ENCODE data around the gene TMEM30A.
A peak's percentile ranks its signal among the peaks of the same experiment; 100 is the strongest.

Gene TMEM30A

GRCh38 chr6:75261299-75261698 is 23.3 kb downstream of the TMEM30A start:
- no peak for DNase-seq

DNA sequence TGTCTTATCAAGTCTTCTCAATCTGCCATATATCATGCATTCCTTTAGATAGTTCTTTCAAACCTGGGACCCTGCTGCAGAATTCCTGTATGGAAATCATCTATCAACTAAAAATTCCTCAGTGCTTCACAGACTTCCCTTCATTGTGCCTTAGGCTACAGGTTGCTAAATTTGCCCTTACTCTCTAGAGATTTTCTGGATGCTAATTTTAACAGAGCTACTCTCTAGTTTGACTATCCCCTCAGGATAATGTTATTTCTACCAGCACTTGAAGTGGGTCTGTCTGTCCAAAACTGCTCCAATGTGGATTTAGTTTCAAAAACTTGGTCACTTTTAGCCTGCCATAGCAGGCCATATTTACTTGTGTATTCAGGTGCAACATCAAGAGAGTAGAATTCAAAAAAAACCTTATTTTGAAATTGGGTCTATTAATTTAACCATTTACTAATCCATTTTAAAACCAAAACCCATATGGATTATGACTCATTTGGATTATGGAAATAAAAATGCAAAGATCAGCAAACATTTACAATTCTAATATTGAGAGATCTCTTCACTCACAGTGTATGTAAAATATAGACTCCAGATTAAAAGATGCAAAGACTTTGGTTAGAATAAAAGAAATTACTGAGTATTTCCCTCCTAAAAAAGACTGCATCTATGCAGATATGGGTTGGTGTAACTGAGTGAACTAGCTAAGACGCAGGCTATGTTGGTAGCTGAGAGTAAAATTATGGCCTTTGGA is 27.1 kb downstream of the TMEM30A start:
- DNase-seq: no peak

GRCh38 chr6:75250552-75250951 is 34.0 kb downstream of the TMEM30A start:
- DNase-seq: no peak

DNA sequence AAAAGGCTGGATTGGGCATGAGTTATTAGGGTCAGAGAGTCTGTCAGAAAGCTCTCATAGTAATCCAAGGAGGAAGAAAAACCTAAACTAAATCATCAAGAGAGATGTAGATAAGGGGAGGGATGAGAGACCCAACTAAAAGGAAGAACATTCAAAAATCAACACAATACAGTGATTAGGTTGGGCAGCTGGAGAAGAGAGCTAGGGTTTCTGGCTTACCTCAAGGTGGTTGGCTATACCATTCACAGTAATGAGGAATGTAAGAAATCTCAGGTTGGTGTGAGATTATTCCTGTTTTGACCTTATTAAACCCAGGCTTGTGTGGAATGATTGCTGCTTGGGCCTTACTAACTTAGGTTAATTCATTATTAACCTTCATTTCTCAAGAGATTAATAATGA is 34.8 kb downstream of the TMEM30A start:
- no peak for DNase-seq

DNA sequence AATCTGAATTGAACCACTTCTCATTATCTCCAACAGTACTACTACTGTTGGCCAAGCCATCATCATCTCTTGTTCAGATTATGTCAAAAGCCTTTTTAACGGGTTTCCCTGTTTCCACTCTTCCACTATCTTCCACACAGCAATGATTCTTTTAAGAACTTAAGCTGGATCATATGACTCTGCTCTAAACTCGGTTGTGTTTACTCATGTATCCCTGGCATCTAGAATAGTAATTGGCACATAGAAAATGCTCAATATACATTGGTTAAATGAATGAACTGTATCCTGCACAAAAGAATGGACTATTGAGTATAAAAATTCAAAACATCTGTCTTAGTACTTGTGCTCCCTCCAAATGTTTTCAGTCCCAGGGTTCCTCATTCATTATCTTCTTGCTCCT is 38.2 kb downstream of the TMEM30A start:
- no peak for DNase-seq

DNA sequence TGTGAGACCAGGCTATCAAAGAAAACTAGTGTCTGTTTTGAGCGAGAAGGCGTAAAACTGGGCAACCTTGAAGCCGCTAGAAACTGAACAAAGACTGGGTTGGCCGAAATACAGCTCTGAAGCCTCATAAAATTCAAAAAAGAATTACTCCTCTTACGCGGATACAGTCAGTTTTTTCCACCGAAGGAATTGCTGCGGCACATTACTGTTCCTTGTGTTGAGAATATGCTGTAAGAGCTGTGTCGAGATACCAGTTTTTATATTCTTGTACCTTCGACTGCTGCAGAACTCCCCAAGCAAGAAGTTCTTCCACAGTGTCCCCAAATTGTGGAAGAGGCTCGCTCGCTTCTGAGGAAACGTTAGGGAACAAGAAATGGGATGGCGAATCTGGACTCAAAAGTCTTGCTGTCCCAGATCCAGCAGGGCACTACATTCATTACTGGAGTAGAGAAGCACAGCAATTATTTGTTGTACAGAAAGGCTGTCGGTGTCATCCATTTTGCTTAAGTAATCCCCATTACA is 40.5 kb downstream of the TMEM30A start:
- no peak for DNase-seq

DNA sequence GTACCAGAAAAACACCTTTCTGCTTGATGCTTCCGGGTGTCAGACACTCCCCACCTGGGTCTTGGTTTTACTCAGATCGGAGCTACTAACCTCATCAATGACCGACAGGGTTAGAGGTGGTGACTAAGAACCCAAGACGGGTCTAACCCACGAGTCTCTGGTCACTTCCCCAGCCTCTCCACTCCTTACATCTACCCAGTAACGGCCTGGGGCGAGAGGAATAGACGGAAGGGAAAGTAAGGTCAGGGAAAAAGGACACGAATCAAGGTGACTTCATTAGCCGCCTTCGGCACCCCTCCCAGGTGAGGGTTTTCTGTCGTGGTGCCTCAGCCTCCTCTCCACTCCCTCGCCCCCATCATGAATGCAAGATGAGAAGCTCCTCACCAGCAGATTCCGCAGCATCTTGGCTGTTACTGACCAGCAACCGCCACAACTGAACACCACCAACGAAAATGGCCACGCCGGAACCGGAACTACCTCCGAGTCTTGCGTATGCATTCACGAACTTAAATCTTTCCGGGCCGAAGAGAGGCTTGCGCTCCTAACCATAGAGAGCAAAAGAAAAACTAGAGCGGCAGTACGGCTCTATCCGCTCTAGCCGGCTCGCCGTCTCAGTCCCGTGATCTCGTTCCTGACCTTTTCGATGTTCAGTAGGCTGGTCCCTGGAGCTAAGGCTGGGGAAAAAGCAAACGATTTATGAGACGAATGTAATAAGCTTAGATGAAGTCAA is 41.1 kb downstream of the TMEM30A start, which contains the start of gene COX7A2:
Gene COX7A2, minus strand, starts transcription at position 469 of the 730 bp plus-strand sequence. Its CDS starts 67 bp downstream, at position 402.
- peak; percentile 99 for DNase-seq

DNA sequence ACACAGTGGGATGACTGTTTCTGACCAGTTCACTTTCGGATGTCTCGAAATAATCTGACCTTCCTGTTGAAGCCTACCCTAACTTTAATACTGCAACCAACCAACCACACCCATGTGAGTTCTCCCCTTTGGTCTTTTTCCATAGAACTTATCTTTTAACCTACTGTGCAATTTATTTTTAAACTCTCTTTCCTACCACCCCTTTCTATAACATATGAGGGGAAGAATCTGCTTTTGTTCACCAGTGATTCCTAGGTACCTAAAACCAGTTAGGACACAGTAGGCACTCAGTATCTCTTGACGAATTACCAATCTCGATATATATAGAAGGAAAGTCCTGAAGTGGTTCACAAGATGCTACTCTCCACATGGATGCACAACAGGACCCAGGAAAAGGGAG is 48.0 kb downstream of the TMEM30A start:
- DNase-seq: no peak

- no peak for DNase-seq
Measured at GRCh38 chr6:75235271-75235670, 49.3 kb downstream of the TMEM30A start.

GRCh38 chr6:75234126-75234865 is 50.3 kb downstream of the TMEM30A start:
- DNase-seq: no peak

DNA sequence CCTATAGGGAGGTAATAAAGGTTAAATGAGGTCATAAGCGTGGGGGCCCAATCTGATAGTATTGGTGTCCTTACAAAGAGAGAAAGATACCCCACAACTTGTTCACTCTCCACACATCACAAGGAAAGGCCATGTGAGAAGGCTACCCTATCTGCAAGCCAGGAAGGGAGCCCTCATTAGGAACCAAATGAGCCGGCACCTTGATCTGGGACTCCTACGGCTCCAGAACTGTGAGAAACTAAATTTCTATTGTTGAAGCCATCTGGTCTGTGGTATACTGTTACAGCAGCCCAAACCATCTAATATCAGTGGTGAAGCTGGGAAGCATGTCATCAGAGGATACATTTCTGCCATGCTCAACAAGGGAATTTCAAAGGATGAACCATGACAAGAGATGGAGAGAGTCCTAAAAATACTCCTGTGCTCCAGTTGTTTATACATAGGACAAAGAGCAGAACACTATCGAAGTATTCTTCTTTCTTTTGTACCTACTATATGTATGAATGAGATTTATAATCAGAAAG is 51.4 kb downstream of the TMEM30A start:
- no peak for DNase-seq

GRCh38 chr6:75230484-75231325 is 53.9 kb downstream of the TMEM30A start:
- peak; percentile 11 for DNase-seq

DNA sequence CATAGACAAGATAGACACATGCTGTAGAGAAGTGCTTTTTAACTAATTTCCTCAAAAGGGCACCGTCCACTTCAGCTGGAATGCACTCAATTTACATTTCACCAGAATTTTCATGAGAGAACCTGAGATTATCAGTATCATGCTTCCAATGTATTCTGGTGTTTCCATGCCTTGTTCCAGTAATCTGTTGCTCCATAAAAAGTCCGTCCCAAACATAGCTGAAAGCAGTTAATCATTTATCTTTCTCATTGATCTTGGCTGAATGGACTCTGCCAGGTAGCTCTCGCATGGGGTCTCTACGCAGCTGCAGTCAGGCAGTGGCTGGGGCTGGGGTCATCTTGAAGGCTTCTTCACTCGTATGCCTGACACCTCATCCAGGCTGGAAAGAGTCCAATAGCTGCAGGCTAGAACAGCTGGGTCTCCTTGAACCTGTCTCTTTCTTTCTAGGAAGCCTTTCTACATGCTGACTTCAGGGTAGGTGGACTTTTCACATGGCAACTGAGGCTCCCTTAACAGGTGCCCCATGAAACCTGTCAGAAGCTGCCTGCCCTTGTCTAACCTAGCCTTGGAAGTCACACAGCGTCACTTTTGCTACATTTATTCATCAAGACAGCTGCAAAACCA is 60.2 kb downstream of the TMEM30A start:
- DNase-seq: no peak

DNA sequence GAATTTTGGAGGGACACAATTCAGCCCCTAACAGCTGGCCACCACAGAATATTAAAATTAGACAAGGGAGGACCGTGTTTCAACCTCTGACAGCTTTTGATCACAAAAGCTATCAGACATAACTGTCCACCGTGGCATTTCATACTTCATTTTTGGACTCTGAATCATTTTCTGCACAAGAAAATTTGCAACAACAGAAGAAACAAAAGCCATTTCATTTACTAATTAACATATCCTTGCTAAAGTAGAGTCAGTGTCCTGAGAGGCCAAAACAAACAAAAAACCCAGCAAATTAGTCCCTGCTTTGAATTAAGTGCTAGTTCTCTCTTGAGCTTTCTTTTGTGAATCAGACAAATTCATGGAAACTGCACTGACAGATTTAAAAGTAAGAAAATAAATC is 61.2 kb downstream of the TMEM30A start:
- peak; percentile 30 for DNase-seq

DNA sequence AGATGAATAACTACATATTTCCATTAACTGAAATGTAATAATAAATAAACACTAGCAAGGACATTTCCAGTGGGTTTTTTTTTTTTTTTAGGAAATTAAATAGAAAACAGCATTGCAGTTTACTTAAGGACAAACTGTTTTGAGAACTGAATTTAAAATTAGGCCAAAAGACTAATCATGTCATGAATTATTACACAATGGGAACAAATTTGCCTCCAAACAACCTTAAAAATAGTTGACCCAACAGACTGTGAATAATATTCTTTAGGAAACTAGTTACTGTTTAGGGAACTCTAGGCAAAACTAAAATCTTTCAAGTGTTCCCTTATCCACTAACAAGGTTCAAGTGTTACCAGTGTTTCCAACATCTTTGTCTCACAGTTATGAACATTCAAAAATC is 62.3 kb downstream of the TMEM30A start:
- DNase-seq: no peak

GRCh38 chr6:75221116-75221515 is 63.5 kb downstream of the TMEM30A start:
- DNase-seq: no peak

- DNase-seq: no peak
Measured at GRCh38 chr6:75220357-75220756, 64.2 kb downstream of the TMEM30A start.

DNA sequence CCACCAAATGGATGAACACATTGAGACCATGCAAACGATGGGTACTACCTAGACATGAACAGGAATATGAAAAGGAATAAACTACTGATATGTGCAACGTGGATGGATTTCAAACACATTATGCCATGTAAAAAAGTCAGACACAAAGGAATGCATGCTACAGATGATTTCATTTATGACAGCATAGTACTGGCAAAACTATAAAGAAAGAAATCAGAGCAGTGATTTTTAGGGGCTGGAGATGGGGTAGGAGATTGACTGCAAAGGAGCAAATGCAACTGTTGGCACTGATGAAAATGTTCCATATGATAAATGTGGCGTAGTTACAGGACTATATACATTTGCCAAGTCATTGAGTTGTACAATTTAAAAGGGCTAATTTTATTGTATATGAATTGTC is 65.3 kb downstream of the TMEM30A start:
- no peak for DNase-seq

- peak; percentile 16 for DNase-seq
Measured at GRCh38 chr6:75217193-75217592, 67.4 kb downstream of the TMEM30A start.

- DNase-seq: no peak
Measured at GRCh38 chr6:75215291-75215690, 69.3 kb downstream of the TMEM30A start.

DNA sequence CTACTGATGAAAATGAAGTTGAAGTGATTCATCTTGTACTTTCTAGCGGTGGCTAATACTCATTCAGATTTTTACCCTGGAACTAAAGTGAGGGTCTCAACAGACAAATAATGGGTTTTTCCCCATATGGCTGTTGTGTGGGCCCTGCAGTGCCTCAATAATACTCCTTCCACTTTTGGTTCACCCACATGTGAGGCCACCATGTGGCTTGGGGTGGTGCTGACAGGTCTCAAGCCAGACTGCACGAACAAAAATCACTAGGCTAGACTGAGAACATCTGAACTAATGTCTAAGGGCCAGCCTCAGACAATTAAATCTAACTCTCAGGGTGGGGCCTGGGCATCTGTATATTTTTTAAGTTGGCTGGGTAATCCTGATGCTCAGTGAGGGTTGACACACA is 70.9 kb downstream of the TMEM30A start:
- no peak for DNase-seq

DNA sequence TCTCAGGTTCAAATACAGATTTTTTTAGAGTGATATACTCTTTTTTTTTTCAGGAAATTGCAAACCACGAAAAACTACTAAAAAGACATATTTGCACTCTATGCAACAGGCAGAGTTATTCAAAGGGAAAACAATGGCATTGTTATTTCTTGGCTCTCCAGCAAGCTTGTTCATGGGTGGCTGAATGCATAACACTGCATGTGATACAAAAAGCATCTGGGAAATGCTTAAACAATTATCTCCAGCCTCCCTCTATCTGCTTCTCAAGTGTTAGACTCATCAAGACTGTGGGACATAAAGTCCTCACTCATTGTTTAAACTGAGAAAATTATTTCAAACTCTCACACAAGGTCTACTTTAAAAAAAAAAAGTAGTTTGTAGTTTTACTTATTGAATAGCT is 71.5 kb downstream of the TMEM30A start:
- DNase-seq: peak; percentile 21
